HG03460 (cell line): ENCODE measurements around the gene SPTBN1.

Experiments
- ATAC-seq: cut with Tn5 transposase; IDR thresholded peaks from one replicate; pipeline ENCODE4 v1.9.1; 2021; ENCODE audit not compliant: unreplicated experiment

The SPTBN1 gene

GRCh38 chr2:54570321-54570855 is 114.3 kb downstream of the SPTBN1 start:
- ATAC-seq = no peak

- peak; percentile 51 for ATAC-seq
Observed at GRCh38 chr2:54570925-54571694, 115.0 kb downstream of the SPTBN1 start.

- no peak for ATAC-seq
Observed at GRCh38 chr2:54572262-54572635, 116.1 kb downstream of the SPTBN1 start.

- no peak for ATAC-seq
Observed at GRCh38 chr2:54572636-54573536, 116.8 kb downstream of the SPTBN1 start.

- ATAC-seq = no peak
Observed at GRCh38 chr2:54573537-54573919, 117.4 kb downstream of the SPTBN1 start.

GRCh38 chr2:54574107-54574859 is 118.2 kb downstream of the SPTBN1 start:
- peak; percentile 24 for ATAC-seq

GRCh38 chr2:54574860-54575247 is 118.7 kb downstream of the SPTBN1 start:
- ATAC-seq = no peak

GRCh38 chr2:54575379-54575888 is 119.3 kb downstream of the SPTBN1 start:
- ATAC-seq = no peak

GRCh38 chr2:54577035-54577434 is 120.9 kb downstream of the SPTBN1 start:
- ATAC-seq = no peak

GRCh38 chr2:54577944-54578647 is 122.0 kb downstream of the SPTBN1 start:
- ATAC-seq = no peak

GRCh38 chr2:54578648-54579045 is 122.5 kb downstream of the SPTBN1 start:
- no peak for ATAC-seq

GRCh38 chr2:54579061-54579681 is 123.0 kb downstream of the SPTBN1 start:
- ATAC-seq = no peak

- ATAC-seq = peak; percentile 87
Observed at GRCh38 chr2:54579682-54580620, 123.8 kb downstream of the SPTBN1 start.

GRCh38 chr2:54581326-54582039 is 125.4 kb downstream of the SPTBN1 start:
- ATAC-seq = no peak

- ATAC-seq = no peak
Observed at GRCh38 chr2:54582987-54583386, 126.9 kb downstream of the SPTBN1 start.

- no peak for ATAC-seq
Observed at GRCh38 chr2:54584598-54584997, 128.5 kb downstream of the SPTBN1 start.

GRCh38 chr2:54585136-54585733 is 129.1 kb downstream of the SPTBN1 start:
- no peak for ATAC-seq

GRCh38 chr2:54586062-54586461 is 129.9 kb downstream of the SPTBN1 start:
- ATAC-seq = no peak
